Lung (tissue), 12 donors: ENCODE data around the gene RELB. TPM values are rescaled to one million over a fixed set of nuclear protein-coding genes. Genes with fewer than 3 reads are reported as not detected.
A peak's percentile ranks its signal among the peaks of the same experiment; 100 is the strongest.

Experiments
- ATAC-seq: fragments of 200-7000 bp; cut with Tn5 transposase; one replicate; pipeline ENCODE4 v1.9.1; 2020; ENCODE audit warnings: moderate number of reproducible peaks; ENCODE audit not compliant: insufficient read depth, low FRiP score
- DNase-seq, 3 donors: peaks; one replicate each; pipeline ENCODE4 v3.0.0-alpha.2; 2013 to 2017
- H3K27ac ChIP-seq, 2 donors: one replicate each; pipeline ENCODE4 v1.5.1; 2013; ENCODE audit warnings: mild to moderate bottlenecking in 2 of 2, moderate library complexity in 2 of 2, control low read depth in 1 of 2, inconsistent platforms in 1 of 2, low read depth in 1 of 2, low read length in 1 of 2
- H3K27me3 ChIP-seq, 3 donors: one replicate each; pipeline ENCODE4 v1.5.1; 2013; ENCODE audit warnings: low read length in 2 of 3; ENCODE audit not compliant: control insufficient read depth in 3 of 3, insufficient read depth in 3 of 3
- H3K36me3 ChIP-seq, 4 donors: one replicate each; pipeline ENCODE4 v1.5.1; 2013; ENCODE audit warnings: low read length in 4 of 4, mild to moderate bottlenecking in 1 of 4, moderate library complexity in 1 of 4; ENCODE audit not compliant: control insufficient read depth in 4 of 4, insufficient read depth in 4 of 4
- H3K4me1 ChIP-seq, 5 donors: one replicate each; pipeline ENCODE4 v1.5.1; 2013; ENCODE audit warnings: low read length in 5 of 5, mild to moderate bottlenecking in 2 of 5, moderate library complexity in 1 of 5; ENCODE audit not compliant: control insufficient read depth in 5 of 5, insufficient read depth in 5 of 5
- H3K4me3 ChIP-seq: one replicate; pipeline ENCODE4 v1.5.1; 2013; ENCODE audit warnings: mild to moderate bottlenecking, control low read depth, moderate library complexity
- H3K9ac ChIP-seq, 2 donors: one replicate each; pipeline ENCODE4 v1.5.1; 2013; ENCODE audit warnings: low read length in 2 of 2, control low read depth in 1 of 2; ENCODE audit not compliant: insufficient read depth in 1 of 2
- H3K9me3 ChIP-seq, 4 donors: one replicate each; pipeline ENCODE4 v1.5.1; 2013; ENCODE audit warnings: low read length in 3 of 4, mild to moderate bottlenecking in 1 of 4, moderate library complexity in 1 of 4; ENCODE audit not compliant: control insufficient read depth in 4 of 4, insufficient read depth in 3 of 4
- CTCF ChIP-seq: IDR thresholded peaks from 2 replicates; pipeline ENCODE4 v1.5.1; 2012; ENCODE audit warnings: mild to moderate bottlenecking; ENCODE audit errors: control extremely low read depth, extremely low read depth
- WGBS, 2 donors: extraction: QIAGEN DNeasy Blood & Tissue Kit; methylation state at CpG; one replicate each; pipeline ENCODE4 v1.1.7; 2013; 5-methylcytosine and 5-hydroxymethylcytosine counted together
- polyA plus RNA-seq, 2 donors: library from polyadenylated mRNA; stranded (reverse); fragments of 200-250 nt; gene quantifications; one replicate each; pipeline ENCODE4 v1.2.1, GENCODE V29; 2013
- total RNA-seq, 2 donors: library from RNA; depleted of rRNA in 1 of 2; stranded (reverse); fragments of >200 nt in 1 of 2; gene quantifications; one replicate each; pipeline ENCODE4 v1.2.1, GENCODE V29; 2014 to 2021
- donor health status: control.
- donor health status: control.
- donor health status: Bipolar disorder and iron deficiency.
- donor health status: healthy.
- donor health status: DM: yes; HTN: yes; CAD: no.

RELB gene
- total and polyA plus RNA-seq, 4 donors = 9.4 to 65.9 (median 19.8) TPM

GRCh38 chr19:45010306-45010705 is 9.0 kb downstream of the RELB start:
- Histone ChIP-seq H3K4me1 (peaks cover 0 to 2% (median 0%) of the 10 kb centered on the region in 5 donors), H3K27me3 (no peaks in the 10 kb centered on the region), H3K4me3 (no peak overlapping the region), H3K36me3 (peaks cover 0 to 41% (median 0%) of the 10 kb centered on the region in 4 donors), H3K9me3 (peaks cover 0 to 1% (median 0%) of the 10 kb centered on the region in 4 donors), H3K27ac (no peak overlapping the region), H3K9ac (no peak overlapping the region)
- ATAC-seq (no peak), DNase-seq (no peak)
- 77 to 85% methylated on average over 6 of the region's 6 CpGs for whole genome bisulfite sequencing, 2 donors
- no peak for TF ChIP-seq CTCF

DNA sequence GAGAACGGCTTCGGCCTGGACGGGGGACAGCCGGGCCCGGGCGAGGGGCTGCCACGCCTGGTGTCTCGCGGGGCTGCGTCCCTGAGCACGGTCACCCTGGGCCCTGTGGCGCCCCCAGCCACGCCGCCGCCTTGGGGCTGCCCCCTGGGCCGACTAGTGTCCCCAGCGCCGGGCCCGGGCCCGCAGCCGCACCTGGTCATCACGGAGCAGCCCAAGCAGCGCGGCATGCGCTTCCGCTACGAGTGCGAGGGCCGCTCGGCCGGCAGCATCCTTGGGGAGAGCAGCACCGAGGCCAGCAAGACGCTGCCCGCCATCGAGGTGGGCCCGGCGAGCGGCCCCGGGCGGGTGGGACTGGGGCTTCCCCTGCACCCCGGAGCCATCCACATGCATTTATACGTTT is 10.7 kb downstream of the RELB start:
- ATAC-seq = no peak
- 97 to 98% methylated on average over 40 to 42 of the region's 42 CpGs for WGBS, 2 donors
- DNase-seq = no peak
- Histone ChIP-seq H3K4me1 (peaks cover 0 to 2% (median 0%) of the 10 kb centered on the region in 5 donors), H3K9ac (no peak overlapping the region), H3K9me3 (peaks cover 0 to 1% (median 0%) of the 10 kb centered on the region in 4 donors), H3K27me3 (no peaks in the 10 kb centered on the region), H3K27ac (no peak overlapping the region), H3K36me3 (peaks cover 0 to 39% (median 0%) of the 10 kb centered on the region in 4 donors), H3K4me3 (no peak overlapping the region)
- TF ChIP-seq CTCF = no peak

DNA sequence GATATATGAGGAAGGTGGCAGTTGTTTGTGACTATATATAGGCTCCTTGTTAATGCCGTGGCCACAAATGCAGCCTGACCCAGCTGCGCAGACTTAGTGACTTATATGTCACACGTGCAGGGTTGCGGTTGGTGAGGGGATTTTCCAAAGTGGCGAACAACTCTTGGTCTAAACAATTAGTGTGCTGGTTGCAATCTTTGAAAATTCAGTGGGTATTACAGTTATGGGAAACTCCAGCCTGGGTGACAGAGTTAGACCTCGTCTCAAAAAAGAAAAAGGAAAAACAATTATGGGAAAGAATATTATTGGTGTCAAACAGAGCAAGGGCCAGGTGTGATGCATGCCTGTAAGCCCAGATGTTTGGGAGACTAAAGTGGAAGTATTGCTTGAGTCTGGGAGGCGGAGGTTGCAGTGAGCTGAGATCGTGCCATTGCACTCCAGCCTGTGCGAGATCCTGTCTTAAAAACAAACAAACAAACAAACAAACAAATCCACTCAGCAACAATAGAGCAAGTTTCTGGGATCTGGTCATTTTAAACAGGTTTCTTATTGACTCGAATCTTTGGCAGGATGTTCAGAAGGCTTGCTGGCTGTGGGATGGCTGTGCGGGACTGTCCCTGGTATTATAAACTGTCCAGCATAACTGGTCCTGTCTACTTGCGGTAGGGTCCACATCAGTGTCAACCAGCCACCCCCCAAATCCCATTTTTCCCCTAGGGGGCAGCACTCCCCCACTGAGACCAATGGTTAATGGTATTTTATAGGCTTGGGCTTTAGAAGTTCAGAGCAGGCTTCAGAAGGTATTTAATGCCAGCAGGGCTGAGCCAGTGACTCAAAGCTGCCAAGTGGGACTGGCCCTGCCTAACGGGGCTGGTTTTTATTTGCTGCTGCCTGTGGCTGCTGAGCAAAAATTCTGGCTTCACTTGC is 15.4 kb downstream of the RELB start:
- no peaks in the 10 kb centered on the region for H3K4me1 ChIP-seq
- H3K27me3 ChIP-seq = no peaks in the 10 kb centered on the region
- ATAC-seq (no peak), DNase-seq (peak; percentile 62 to 68 (median 63))
- H3K9ac ChIP-seq = no peak overlapping the region
- peak; percentile 44 for TF ChIP-seq CTCF
- H3K27ac ChIP-seq = no peak overlapping the region
- H3K4me3 ChIP-seq = no peak overlapping the region
- 68 to 74% methylated on average over 13 of the region's 13 CpGs for WGBS, 2 donors
- H3K36me3 ChIP-seq = peaks cover 0 to 33% (median 0%) of the 10 kb centered on the region in 4 donors
- no peaks in the 10 kb centered on the region for H3K9me3 ChIP-seq
